ENCODE measurements around the gene SDHC.
"Not testable (repeated sequence)": the region's sequence is repeated elsewhere in the genome, so short reads cannot be mapped to it uniquely, and the experiment has no call there.

The SDHC gene

DNA sequence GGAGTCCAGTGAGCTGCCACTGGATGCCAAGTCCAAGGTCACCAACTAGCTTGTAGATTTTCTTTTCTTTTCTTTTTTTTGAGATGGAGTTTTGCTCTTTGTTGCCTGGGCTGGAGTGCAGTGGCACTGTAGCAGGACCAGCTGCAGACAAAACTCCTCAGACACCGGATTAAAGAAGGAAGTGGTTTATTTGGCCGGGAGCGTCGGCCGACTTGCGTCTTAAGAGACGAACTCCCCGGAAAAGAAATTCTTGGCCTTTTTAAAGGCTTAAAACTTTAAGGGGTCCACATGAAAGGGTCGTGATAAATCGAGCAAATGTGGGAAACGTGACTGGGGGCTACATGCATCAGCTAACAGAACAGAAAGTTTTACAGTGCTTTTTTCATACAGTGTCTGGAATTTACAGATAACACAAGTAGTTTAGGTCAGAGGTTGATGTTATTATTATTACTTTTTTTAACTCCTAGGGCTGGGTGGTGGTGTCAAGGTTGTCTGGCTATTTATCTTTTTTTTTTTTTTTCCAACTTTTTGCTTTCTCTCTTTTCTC, 89.9 kb downstream of the SDHC start:
- Histone ChIP-seq H3K4me3 (ENCODE audit: low read depth in 1 of 2, low read length in 2 of 2) (no peak overlapping the region), H3K4me1 (ENCODE audit: control insufficient read depth in 1 of 2, insufficient read depth in 2 of 2, low read length in 2 of 2) (peaks cover 0 to 6% of the 10 kb centered on the region in 2 donors), H3K27ac (ENCODE audit: low read length) (no peak overlapping the region), H3K27me3 (ENCODE audit: low read depth, low read length) (no peaks in the 10 kb centered on the region), H3K36me3 (ENCODE audit: control insufficient read depth in 1 of 2, insufficient read depth in 2 of 2, low read length in 2 of 2) (peaks cover 0 to 3% of the 10 kb centered on the region in 2 donors), H3K9me3 (ENCODE audit: control insufficient read depth in 1 of 2, low read length in 2 of 2) (no peaks in the 10 kb centered on the region)

- not testable (repeated sequence) for H3K27ac ChIP-seq (ENCODE audit: low read length); H3K4me1 ChIP-seq (ENCODE audit: control insufficient read depth in 1 of 2, insufficient read depth in 2 of 2, low read length in 2 of 2); H3K4me3 ChIP-seq (ENCODE audit: low read depth in 1 of 2, low read length in 2 of 2); H3K36me3 ChIP-seq (ENCODE audit: control insufficient read depth in 1 of 2, insufficient read depth in 2 of 2, low read length in 2 of 2); H3K9me3 ChIP-seq (ENCODE audit: control insufficient read depth in 1 of 2, low read length in 2 of 2); H3K27me3 ChIP-seq (ENCODE audit: low read depth, low read length)
Measured at GRCh38 chr1:161406551-161406950, 92.4 kb downstream of the SDHC start.

- Histone ChIP-seq H3K4me1 (ENCODE audit: control insufficient read depth in 1 of 2, insufficient read depth in 2 of 2, low read length in 2 of 2) (no peaks in the 10 kb centered on the region), H3K27me3 (ENCODE audit: low read depth, low read length) (no peaks in the 10 kb centered on the region), H3K27ac (ENCODE audit: low read length) (no peak overlapping the region), H3K36me3 (ENCODE audit: control insufficient read depth in 1 of 2, insufficient read depth in 2 of 2, low read length in 2 of 2) (no peaks in the 10 kb centered on the region), H3K9me3 (ENCODE audit: control insufficient read depth in 1 of 2, low read length in 2 of 2) (no peaks in the 10 kb centered on the region), H3K4me3 (ENCODE audit: low read depth in 1 of 2, low read length in 2 of 2) (no peak overlapping the region)
Measured at GRCh38 chr1:161407451-161407985, 93.3 kb downstream of the SDHC start.

DNA sequence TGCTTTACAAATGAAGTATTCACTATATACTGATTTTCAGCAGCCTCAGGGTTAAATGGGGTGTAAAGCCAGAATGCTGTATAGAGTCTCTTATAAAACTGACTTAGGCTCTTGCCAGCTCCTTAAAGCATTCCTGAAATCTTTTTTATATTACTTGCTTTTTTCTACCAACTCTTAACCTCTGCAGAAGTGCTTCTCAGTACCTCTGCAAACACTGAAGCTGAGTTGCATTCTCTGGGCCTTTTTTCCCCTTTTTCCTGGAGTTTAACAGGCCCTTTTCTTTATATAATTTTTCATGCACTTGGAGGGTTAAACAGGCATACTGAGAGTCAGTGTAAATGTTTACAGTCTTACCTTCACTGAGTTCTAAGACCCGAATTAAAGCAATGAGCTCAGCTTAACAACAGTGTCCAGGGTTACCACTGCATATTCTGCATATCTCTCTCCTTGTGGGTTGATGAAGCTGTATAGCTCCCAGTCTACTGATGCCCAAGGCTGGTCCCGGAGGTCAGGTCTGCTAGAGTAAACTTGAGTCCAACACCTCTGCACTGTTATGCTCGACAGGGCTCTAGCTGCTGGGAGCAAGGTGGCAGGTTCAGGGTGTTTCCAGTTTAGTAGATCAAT, 94.4 kb downstream of the SDHC start:
- H3K27me3 ChIP-seq (ENCODE audit: low read depth, low read length) = no peaks in the 10 kb centered on the region

GRCh38 chr1:161409848-161410635, 95.9 kb downstream of the SDHC start:
- not testable (repeated sequence) for H3K4me3 ChIP-seq (ENCODE audit: low read depth in 1 of 2, low read length in 2 of 2); H3K27ac ChIP-seq (ENCODE audit: low read length); H3K4me1 ChIP-seq (ENCODE audit: control insufficient read depth in 1 of 2, insufficient read depth in 2 of 2, low read length in 2 of 2)

More for the DNA sequence above, 94.4 kb downstream of the SDHC start:
- no peaks in the 10 kb centered on the region for H3K4me1 ChIP-seq (ENCODE audit: control insufficient read depth in 1 of 2, insufficient read depth in 2 of 2, low read length in 2 of 2)
- H3K36me3 ChIP-seq (ENCODE audit: control insufficient read depth in 1 of 2, insufficient read depth in 2 of 2, low read length in 2 of 2) = no peaks in the 10 kb centered on the region
- H3K4me3 ChIP-seq (ENCODE audit: low read depth in 1 of 2, low read length in 2 of 2) = no peak overlapping the region
- no peak overlapping the region for H3K27ac ChIP-seq (ENCODE audit: low read length)
- H3K9me3 ChIP-seq (ENCODE audit: control insufficient read depth in 1 of 2, low read length in 2 of 2) = no peaks in the 10 kb centered on the region

GRCh38 chr1:161410636-161410970, 96.4 kb downstream of the SDHC start:
- H3K27ac ChIP-seq (ENCODE audit: low read length); H3K9me3 ChIP-seq (ENCODE audit: control insufficient read depth in 1 of 2, low read length in 2 of 2); H3K4me3 ChIP-seq (ENCODE audit: low read depth in 1 of 2, low read length in 2 of 2); H3K27me3 ChIP-seq (ENCODE audit: low read depth, low read length); H3K4me1 ChIP-seq (ENCODE audit: control insufficient read depth in 1 of 2, insufficient read depth in 2 of 2, low read length in 2 of 2); H3K36me3 ChIP-seq (ENCODE audit: control insufficient read depth in 1 of 2, insufficient read depth in 2 of 2, low read length in 2 of 2): not testable (repeated sequence)

More at GRCh38 chr1:161409848-161410635, 95.9 kb downstream of the SDHC start:
- not testable (repeated sequence) for H3K9me3 ChIP-seq (ENCODE audit: control insufficient read depth in 1 of 2, low read length in 2 of 2); H3K36me3 ChIP-seq (ENCODE audit: control insufficient read depth in 1 of 2, insufficient read depth in 2 of 2, low read length in 2 of 2); H3K27me3 ChIP-seq (ENCODE audit: low read depth, low read length)
